HEK293 (cell line): ENCODE data around the gene TYRP1.

ENCODE experiments used
- CTCF ChIA-PET: fragments of 350-600 bp; formaldehyde crosslinking; extraction: SDS; loops from one replicate; lab custom pipeline; 2021; ENCODE audit warnings: antibody characterized with exemption; lab: Yijun Ruan, JAX
- POLR2A ChIA-PET: fragments of 300-600 bp; formaldehyde crosslinking; extraction: SDS; loops from one replicate; lab custom pipeline; 2020; ENCODE audit warnings: antibody characterized with exemption, inconsistent platforms; lab: Yijun Ruan, JAX
- H3K27ac ChIP-seq: fragments of 200-500 bp; sonication (Bioruptor generic); 2 replicates; pipeline ENCODE4 v1.5.1; 2014; ENCODE audit warnings: low read depth, low read length, control low read depth, inconsistent platforms; ENCODE audit errors: extremely low read depth
- H3K36me3 ChIP-seq, 2 experiments: fragments of 200-500 bp in 1 of 2; sonication (Bioruptor generic) in 1 of 2; 1 replicate in 1 of 2; 2 replicates in 1 of 2; pipeline ENCODE4 v1.5.1; 2014 to 2017; ENCODE audit warnings: inconsistent platforms in 2 of 2, low read length in 2 of 2; ENCODE audit not compliant: control insufficient read depth in 2 of 2, insufficient read depth in 1 of 2
- H3K4me1 ChIP-seq: fragments of 200-500 bp; sonication (Bioruptor generic); 2 replicates; pipeline ENCODE4 v1.5.1; 2014; ENCODE audit warnings: mild to moderate bottlenecking, low read length, inconsistent platforms; ENCODE audit not compliant: control insufficient read depth, insufficient read depth
- H3K4me3 ChIP-seq: 2 replicates; pipeline ENCODE4 v1.5.1; 2011; ENCODE audit warnings: low read depth, mild to moderate bottlenecking, control low read depth, low read length, moderate library complexity
- H3K9me3 ChIP-seq: fragments of 200-500 bp; sonication (Bioruptor generic); 2 replicates; pipeline ENCODE4 v1.5.1; 2014; ENCODE audit warnings: low read depth, low read length, inconsistent platforms; ENCODE audit not compliant: control insufficient read depth, insufficient read depth
- BCL11B ChIP-seq: fragments of 450-650 bp; formaldehyde crosslinking; IDR thresholded peaks from 2 replicates; pipeline ENCODE4 v1.5.1; 2016; ENCODE audit warnings: low read depth, missing biosample characterization, missing genetic modification characterization
- GLI4 ChIP-seq: fragments of 450-650 bp; formaldehyde crosslinking; IDR thresholded peaks from 2 replicates; pipeline ENCODE4 v1.5.1; 2016; ENCODE audit warnings: missing biosample characterization, missing genetic modification characterization
- GLIS2 ChIP-seq: fragments of 450-650 bp; formaldehyde crosslinking; IDR thresholded peaks from 2 replicates; pipeline ENCODE4 v1.5.1; 2016; ENCODE audit warnings: missing biosample characterization, missing genetic modification characterization
- KLF10 ChIP-seq: fragments of 450-650 bp; IDR thresholded peaks from 2 replicates; pipeline ENCODE4 v1.5.1; 2018; ENCODE audit warnings: missing biosample characterization, mild to moderate bottlenecking, missing genetic modification characterization
- MYNN ChIP-seq: fragments of 450-650 bp; formaldehyde crosslinking; IDR thresholded peaks from 2 replicates; pipeline ENCODE4 v1.5.1; 2016; ENCODE audit warnings: missing biosample characterization, missing genetic modification characterization, borderline replicate concordance
- WT1 ChIP-seq: fragments of 450-650 bp; formaldehyde crosslinking; IDR thresholded peaks from 2 replicates; pipeline ENCODE4 v1.5.1; 2016; ENCODE audit warnings: missing biosample characterization, missing genetic modification characterization
- ZBTB10 ChIP-seq: fragments of 450-650 bp; formaldehyde crosslinking; IDR thresholded peaks from 2 replicates; pipeline ENCODE4 v1.5.1; 2016; ENCODE audit warnings: missing biosample characterization, missing genetic modification characterization
- ZFHX2 ChIP-seq: fragments of 450-650 bp; formaldehyde crosslinking; conservative IDR thresholded peaks from 2 replicates; pipeline ENCODE4 v1.5.1; 2016; ENCODE audit warnings: missing biosample characterization, missing genetic modification characterization
- ZNF112 ChIP-seq: fragments of 450-650 bp; formaldehyde crosslinking; IDR thresholded peaks from 2 replicates; pipeline ENCODE4 v1.5.0; 2017; ENCODE audit warnings: missing biosample characterization, missing genetic modification characterization
- ZNF133 ChIP-seq: fragments of 450-650 bp; formaldehyde crosslinking; IDR thresholded peaks from 2 replicates; pipeline ENCODE4 v1.5.1; 2016; ENCODE audit warnings: missing biosample characterization, missing genetic modification characterization
- ZNF138 ChIP-seq: fragments of 450-650 bp; formaldehyde crosslinking; IDR thresholded peaks from 2 replicates; pipeline ENCODE4 v1.5.1; 2016; ENCODE audit warnings: missing biosample characterization, missing genetic modification characterization, borderline replicate concordance
- ZNF19 ChIP-seq: fragments of 450-650 bp; formaldehyde crosslinking; IDR thresholded peaks from 2 replicates; pipeline ENCODE4; 2016; ENCODE audit warnings: missing biosample characterization, missing genetic modification characterization, low read depth
- ZNF211 ChIP-seq: fragments of 450-650 bp; formaldehyde crosslinking; IDR thresholded peaks from 2 replicates; pipeline ENCODE4 v1.5.1; 2016; ENCODE audit warnings: low read depth, missing biosample characterization, missing genetic modification characterization
- ZNF221 ChIP-seq: fragments of 450-650 bp; formaldehyde crosslinking; IDR thresholded peaks from 2 replicates; pipeline ENCODE4 v1.5.1; 2017; ENCODE audit warnings: missing biosample characterization, missing genetic modification characterization, borderline replicate concordance
- ZNF248 ChIP-seq: fragments of 450-650 bp; formaldehyde crosslinking; IDR thresholded peaks from 2 replicates; pipeline ENCODE4 v1.5.1; 2017; ENCODE audit warnings: missing biosample characterization, missing genetic modification characterization
- ZNF26 ChIP-seq: fragments of 450-650 bp; formaldehyde crosslinking; IDR thresholded peaks from 2 replicates; pipeline ENCODE4 v1.5.1; 2016; ENCODE audit warnings: missing biosample characterization, missing genetic modification characterization
- ZNF48 ChIP-seq: fragments of 450-650 bp; formaldehyde crosslinking; IDR thresholded peaks from 2 replicates; pipeline ENCODE4 v1.5.1; 2016; ENCODE audit warnings: missing biosample characterization, missing genetic modification characterization
- ZNF514 ChIP-seq: fragments of 450-650 bp; formaldehyde crosslinking; IDR thresholded peaks from 2 replicates; pipeline ENCODE4 v1.5.1; 2016; ENCODE audit warnings: missing biosample characterization, missing genetic modification characterization
- ZNF555 ChIP-seq: fragments of 450-650 bp; formaldehyde crosslinking; conservative IDR thresholded peaks from 2 replicates; pipeline ENCODE4 v1.5.1; 2017; ENCODE audit warnings: missing biosample characterization, mild to moderate bottlenecking, missing genetic modification characterization, inconsistent platforms
- ZNF645 ChIP-seq: fragments of 450-650 bp; formaldehyde crosslinking; IDR thresholded peaks from 2 replicates; pipeline ENCODE4; 2016; ENCODE audit warnings: missing biosample characterization, missing genetic modification characterization
- ZNF664 ChIP-seq: fragments of 450-650 bp; formaldehyde crosslinking; IDR thresholded peaks from 2 replicates; pipeline ENCODE4 v1.5.1; 2016; ENCODE audit warnings: missing biosample characterization, missing genetic modification characterization
- ZNF76 ChIP-seq: fragments of 450-650 bp; formaldehyde crosslinking; IDR thresholded peaks from 2 replicates; pipeline ENCODE4; 2016; ENCODE audit warnings: low read depth, missing biosample characterization, missing genetic modification characterization, borderline replicate concordance
- TF ChIP-seq, protein P1 (sequence below): fragments of 450-650 bp; formaldehyde crosslinking; IDR thresholded peaks from 2 replicates; pipeline ENCODE4 v1.5.1; 2016; ENCODE audit warnings: missing biosample characterization, missing genetic modification characterization

TYRP1 gene

GRCh38 chr9:12693141-12693540, at the start of gene TYRP1:
TSS of gene TYRP1 (plus strand) at chr9:12693385. CDS start at chr9:12693997, 612 bp downstream.
- no peak within 1 kb of the TSS for H3K27ac ChIP-seq
- POLR2A ChIA-PET, result no interaction called here
- TF ChIP-seq ZNF248 (no peak), ZNF138 (tag by site-specific recombination) (no peak), ZNF19 (tag by site-specific recombination) (no peak), ZBTB10 (tag by site-specific recombination) (no peak), ZNF211 (tag by site-specific recombination) (no peak), WT1 (tag by site-specific recombination) (no peak)
- no peaks in the 10 kb centered on the region for H3K9me3 ChIP-seq
- no peak within 1 kb of the TSS for H3K4me3 ChIP-seq
- peaks cover 15% of the 10 kb centered on the region for H3K4me1 ChIP-seq
- CTCF ChIA-PET, result interaction anchor here (0.8 kb wide), 1 partner anchor 70 kb away, joined by 4 read pairs; no protein-coding TSS in a partner anchor
- H3K36me3 ChIP-seq, result no peaks in the 10 kb centered on the region

DNA sequence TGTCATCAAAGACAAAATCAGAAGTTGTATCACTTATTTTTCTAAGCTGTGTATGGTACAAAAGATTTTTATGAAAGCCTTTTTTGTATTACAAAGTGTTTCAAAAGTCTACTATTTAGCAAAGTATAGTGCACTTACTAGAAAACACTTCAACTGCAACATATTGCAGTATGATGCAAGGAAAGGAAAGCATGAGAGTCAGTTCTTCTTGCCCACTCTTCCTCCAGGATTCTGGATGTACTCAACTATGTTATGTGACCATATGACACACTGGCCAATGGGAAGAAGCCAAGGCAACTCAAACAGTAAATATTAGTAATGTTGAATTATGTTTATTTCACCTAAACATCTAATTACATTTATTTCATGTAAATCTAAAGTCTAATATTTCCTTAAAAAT, 49.5 kb upstream of the TYRP1 start:
- ChIA-PET POLR2A (no interaction called here), CTCF (no interaction called here)
- no peak for TF ChIP-seq ZNF221
- no peak for TF ChIP-seq KLF10 (tag by site-specific recombination)
- no peak for TF ChIP-seq ZNF112
- TF ChIP-seq ZNF555 (tag by site-specific recombination), result no peak
- no peak for TF ChIP-seq ZNF514 (tag by site-specific recombination)
- TF ChIP-seq ZNF664 (tag by site-specific recombination), result no peak
- no peak for TF ChIP-seq ZNF26 (tag by site-specific recombination)
- TF ChIP-seq ZFHX2 (tag by site-specific recombination), result no peak
- TF ChIP-seq GLIS2 (tag by site-specific recombination), result no peak
- no peak for TF ChIP-seq ZNF645
- TF ChIP-seq, protein P1, sequence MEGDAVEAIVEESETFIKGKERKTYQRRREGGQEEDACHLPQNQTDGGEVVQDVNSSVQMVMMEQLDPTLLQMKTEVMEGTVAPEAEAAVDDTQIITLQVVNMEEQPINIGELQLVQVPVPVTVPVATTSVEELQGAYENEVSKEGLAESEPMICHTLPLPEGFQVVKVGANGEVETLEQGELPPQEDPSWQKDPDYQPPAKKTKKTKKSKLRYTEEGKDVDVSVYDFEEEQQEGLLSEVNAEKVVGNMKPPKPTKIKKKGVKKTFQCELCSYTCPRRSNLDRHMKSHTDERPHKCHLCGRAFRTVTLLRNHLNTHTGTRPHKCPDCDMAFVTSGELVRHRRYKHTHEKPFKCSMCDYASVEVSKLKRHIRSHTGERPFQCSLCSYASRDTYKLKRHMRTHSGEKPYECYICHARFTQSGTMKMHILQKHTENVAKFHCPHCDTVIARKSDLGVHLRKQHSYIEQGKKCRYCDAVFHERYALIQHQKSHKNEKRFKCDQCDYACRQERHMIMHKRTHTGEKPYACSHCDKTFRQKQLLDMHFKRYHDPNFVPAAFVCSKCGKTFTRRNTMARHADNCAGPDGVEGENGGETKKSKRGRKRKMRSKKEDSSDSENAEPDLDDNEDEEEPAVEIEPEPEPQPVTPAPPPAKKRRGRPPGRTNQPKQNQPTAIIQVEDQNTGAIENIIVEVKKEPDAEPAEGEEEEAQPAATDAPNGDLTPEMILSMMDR (tag by site-specific recombination), result no peak
- no peak for TF ChIP-seq GLI4 (tag by site-specific recombination)
- no peak for TF ChIP-seq ZNF48
- TF ChIP-seq ZNF133 (tag by site-specific recombination), result no peak
- no peak for TF ChIP-seq BCL11B
- TF ChIP-seq MYNN (tag by site-specific recombination), result no peak
- TF ChIP-seq ZNF76, result no peak
- H3K36me3 ChIP-seq, result no peaks in the 10 kb centered on the region
- no peaks in the 10 kb centered on the region for H3K4me1 ChIP-seq
- no peak overlapping the region for H3K4me3 ChIP-seq
- H3K9me3 ChIP-seq, result no peaks in the 10 kb centered on the region
- H3K27ac ChIP-seq, result no peak overlapping the region
